Keratinocyte (primary cell): Measurements from ENCODE around the gene ST8SIA6. TPM values are rescaled to one million over a fixed set of nuclear protein-coding genes. Genes with fewer than 3 reads are reported as not detected.

Experiments used
- DNase-seq: peaks from one replicate; pipeline ENCODE4 v3.0.0-alpha.2; 2011; ENCODE audit warnings: low read depth, missing footprints, low spot score
- FAIRE-seq: peaks from 2 replicates; lab custom pipeline; 2011; peaks lifted over from hg19 to GRCh38; lab: Jason Lieb, UNC
- H2AFZ ChIP-seq: 2 replicates; pipeline ENCODE4 v1.6.0; 2012; ENCODE audit warnings: low read length, control low read depth, inconsistent platforms; ENCODE audit not compliant: control insufficient read depth
- H3K27ac ChIP-seq: 2 replicates; pipeline ENCODE4 v1.5.1; 2011; ENCODE audit warnings: low read length; ENCODE audit not compliant: control insufficient read depth, insufficient read depth
- H3K27me3 ChIP-seq: 3 replicates; pipeline ENCODE4 v1.6.0; 2011; ENCODE audit warnings: low read length; ENCODE audit not compliant: control insufficient read depth, insufficient read depth; ENCODE audit errors: extremely low read depth
- H3K36me3 ChIP-seq, 2 experiments: 2 replicates in 1 of 2; 3 replicates in 1 of 2; pipeline ENCODE4 v1.5.1; 2011; ENCODE audit warnings: low read length in 2 of 2, mild to moderate bottlenecking in 1 of 2; ENCODE audit not compliant: control insufficient read depth in 2 of 2, insufficient read depth in 2 of 2; ENCODE audit errors: extremely low read depth in 1 of 2
- H3K4me1 ChIP-seq: 3 replicates; pipeline ENCODE4 v1.5.1; 2011; ENCODE audit warnings: low read length; ENCODE audit not compliant: control insufficient read depth, insufficient read depth; ENCODE audit errors: extremely low read depth
- H3K4me2 ChIP-seq: 3 replicates; pipeline ENCODE4 v1.6.0; 2011; ENCODE audit warnings: low read depth, low read length; ENCODE audit not compliant: control insufficient read depth, insufficient read depth; ENCODE audit errors: extremely low read depth
- H3K4me3 ChIP-seq, 3 experiments: fragments of 200-600 bp in 1 of 3; sonication (generic) in 1 of 3; 2 replicates in 2 of 3; 3 replicates in 1 of 3; pipeline ENCODE4 v1.5.1; 2011 to 2016; ENCODE audit warnings: low read length in 3 of 3, mild to moderate bottlenecking in 3 of 3, control low read depth in 2 of 3, inconsistent platforms in 1 of 3, low read depth in 1 of 3, mixed read lengths in 1 of 3, mixed run types in 1 of 3, moderate library complexity in 1 of 3; ENCODE audit not compliant: control insufficient read depth in 2 of 3, insufficient read depth in 2 of 3; ENCODE audit errors: extremely low read depth in 1 of 3
- H3K79me2 ChIP-seq: 2 replicates; pipeline ENCODE4 v1.6.0; 2012; ENCODE audit warnings: low read length; ENCODE audit not compliant: control insufficient read depth, insufficient read depth
- H3K9ac ChIP-seq: 3 replicates; pipeline ENCODE4 v1.6.0; 2011; ENCODE audit warnings: low read length; ENCODE audit not compliant: control insufficient read depth, insufficient read depth; ENCODE audit errors: extremely low read depth
- H3K9me1 ChIP-seq: 3 replicates; pipeline ENCODE4 v1.6.0; 2011; ENCODE audit warnings: low read length; ENCODE audit not compliant: control insufficient read depth, insufficient read depth; ENCODE audit errors: extremely low read depth
- H3K9me3 ChIP-seq: 2 replicates; pipeline ENCODE4 v1.5.1; 2012; ENCODE audit warnings: low read depth, low read length; ENCODE audit not compliant: control insufficient read depth
- H4K20me1 ChIP-seq: 3 replicates; pipeline ENCODE4 v1.6.0; 2011; ENCODE audit warnings: low read length; ENCODE audit not compliant: control insufficient read depth, insufficient read depth; ENCODE audit errors: extremely low read depth
- EZH2 ChIP-seq: IDR thresholded peaks from one replicate; pipeline ENCODE4 v1.6.1; 2012; ENCODE audit warnings: inconsistent platforms, mild to moderate bottlenecking, low read length, moderate library complexity
- dilution Hi-C: fragments of 300-500 bp; cut with MboI; formaldehyde crosslinking; loops from one replicate; pipeline ENCODE4 v1.7.0; 2020; ENCODE audit warnings: low sequenced_read_pairs; ENCODE audit not compliant: extremely low pct_ligation_motif_present
- polyA plus RNA-seq, 5 experiments: library from polyadenylated mRNA; depleted of rRNA in 3 of 5; stranded (reverse) in 3 of 5; stranded (forward) in 1 of 5; unstranded in 1 of 5; fragments of >200 nt; gene quantifications; 1 replicate in 1 of 5; 2 replicates in 3 of 5; 3 replicates in 1 of 5; pipeline versions ENCODE4 v1.2.1 to v1.2.3, GENCODE V29; 2011 to 2012; ENCODE audit warnings: missing spikeins in 2 of 5, low read depth in 1 of 5, low replicate concordance in 1 of 5
- TF ChIP-seq, protein P1 (sequence below), 3 experiments: IDR thresholded peaks in 1 of 3; conservative IDR thresholded peaks in 1 of 3; optimal IDR thresholded peaks in 1 of 3; 2 replicates in 2 of 3; 3 replicates in 1 of 3; pipeline versions ENCODE3 to v1.5.1; 2011; ENCODE audit warnings: low read length in 3 of 3, mild to moderate bottlenecking in 3 of 3, moderate library complexity in 2 of 3, control low read depth in 1 of 3, inconsistent platforms in 1 of 3; ENCODE audit not compliant: insufficient read depth in 2 of 3; ENCODE audit errors: extremely low read depth in 1 of 3

Gene ST8SIA6
- polyA plus RNA-seq, 1 donor (not counting 4 experiments of a cell fraction or from before 2014, with no cell fraction given) = not detected

DNA sequence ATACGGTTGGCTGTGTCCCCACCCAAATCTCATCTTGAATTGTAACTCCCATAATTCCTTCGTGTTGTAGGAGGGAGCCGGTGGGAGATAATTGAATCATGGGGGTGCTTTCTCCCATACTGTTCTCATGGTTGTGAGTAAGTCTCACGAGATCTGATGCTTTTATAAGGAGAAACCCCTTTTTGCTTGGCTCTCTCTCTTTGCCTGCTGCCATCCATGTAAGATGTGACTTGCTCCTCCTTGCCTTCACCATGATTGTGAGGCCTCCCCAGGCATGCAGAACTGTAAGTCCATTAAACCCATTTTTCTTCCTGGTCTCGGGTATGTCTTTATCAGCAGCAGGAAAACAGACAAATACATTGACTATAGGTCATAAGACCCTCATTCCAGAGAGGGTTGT, 15.9 kb upstream of the ST8SIA6 start:
- Histone ChIP-seq H3K27ac (no peak overlapping the region), H3K4me3 (no peak overlapping the region), H3K9me3 (no peaks in the 10 kb centered on the region), H3K36me3 (no peaks in the 10 kb centered on the region), H3K27me3 (no peaks in the 10 kb centered on the region), H3K4me2 (no peak overlapping the region), H3K4me1 (no peaks in the 10 kb centered on the region), H3K79me2 (no peaks in the 10 kb centered on the region), H2AFZ (no peak overlapping the region), H3K9me1 (no peaks in the 10 kb centered on the region), H4K20me1 (no peaks in the 10 kb centered on the region), H3K9ac (no peak overlapping the region)
- FAIRE-seq (no peak), DNase-seq (no peak)
- dilution Hi-C loops = no loop called here
- TF ChIP-seq, protein P1, sequence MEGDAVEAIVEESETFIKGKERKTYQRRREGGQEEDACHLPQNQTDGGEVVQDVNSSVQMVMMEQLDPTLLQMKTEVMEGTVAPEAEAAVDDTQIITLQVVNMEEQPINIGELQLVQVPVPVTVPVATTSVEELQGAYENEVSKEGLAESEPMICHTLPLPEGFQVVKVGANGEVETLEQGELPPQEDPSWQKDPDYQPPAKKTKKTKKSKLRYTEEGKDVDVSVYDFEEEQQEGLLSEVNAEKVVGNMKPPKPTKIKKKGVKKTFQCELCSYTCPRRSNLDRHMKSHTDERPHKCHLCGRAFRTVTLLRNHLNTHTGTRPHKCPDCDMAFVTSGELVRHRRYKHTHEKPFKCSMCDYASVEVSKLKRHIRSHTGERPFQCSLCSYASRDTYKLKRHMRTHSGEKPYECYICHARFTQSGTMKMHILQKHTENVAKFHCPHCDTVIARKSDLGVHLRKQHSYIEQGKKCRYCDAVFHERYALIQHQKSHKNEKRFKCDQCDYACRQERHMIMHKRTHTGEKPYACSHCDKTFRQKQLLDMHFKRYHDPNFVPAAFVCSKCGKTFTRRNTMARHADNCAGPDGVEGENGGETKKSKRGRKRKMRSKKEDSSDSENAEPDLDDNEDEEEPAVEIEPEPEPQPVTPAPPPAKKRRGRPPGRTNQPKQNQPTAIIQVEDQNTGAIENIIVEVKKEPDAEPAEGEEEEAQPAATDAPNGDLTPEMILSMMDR (optimal IDR thresholded peaks at IDR 0.05 in 1 of 3, IDR thresholded peaks at IDR 0.05 in 1 of 3, conservative IDR thresholded peaks at IDR 0.05 in 1 of 3; ENCODE audit: extremely low read depth in 1 of 3, insufficient read depth in 2 of 3, low read length in 3 of 3) = no peak
- no peak for TF ChIP-seq EZH2

DNA sequence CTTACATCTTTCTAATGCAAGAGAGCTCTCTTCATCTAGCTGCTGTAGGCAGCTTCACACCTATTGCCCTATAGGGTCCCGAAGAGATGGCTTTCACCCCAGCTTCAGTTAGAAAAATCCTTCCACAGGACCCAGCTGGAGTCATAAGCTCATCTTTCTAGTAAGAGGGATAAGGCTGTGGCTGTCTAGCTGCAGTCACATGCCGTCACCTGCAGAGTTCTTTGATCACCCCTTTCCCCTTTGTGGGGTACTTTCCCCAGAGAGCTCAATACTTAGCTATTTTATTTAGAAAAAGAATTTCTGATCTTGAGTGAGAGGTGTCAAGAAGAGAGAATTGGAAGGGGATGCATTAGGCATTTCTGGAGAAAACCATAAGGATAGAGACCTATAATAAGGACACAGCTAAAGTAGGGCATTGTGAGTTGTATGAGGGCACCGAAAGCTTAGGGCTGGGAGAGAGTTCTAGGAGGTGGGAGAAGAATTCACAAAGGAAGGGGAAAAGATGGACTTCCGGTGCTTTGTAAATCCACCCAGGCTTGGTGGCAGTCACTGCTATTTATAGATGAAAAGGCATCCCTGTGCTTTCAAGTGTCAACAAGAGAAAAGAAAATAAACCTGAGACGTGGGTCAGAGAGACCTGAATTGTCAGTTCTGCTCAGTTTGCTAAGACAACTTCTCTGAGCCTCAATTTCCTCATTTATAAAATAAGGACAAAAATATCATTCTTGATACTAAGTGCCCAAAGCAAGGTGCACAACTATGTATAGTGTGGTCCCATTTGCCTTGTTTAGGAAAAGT, 11.1 kb upstream of the ST8SIA6 start:
- Histone ChIP-seq H3K4me2 (no peak overlapping the region), H3K36me3 (no peaks in the 10 kb centered on the region), H3K79me2 (no peaks in the 10 kb centered on the region), H3K4me3 (no peak overlapping the region), H3K9ac (no peak overlapping the region), H3K9me3 (no peaks in the 10 kb centered on the region), H3K27me3 (no peaks in the 10 kb centered on the region), H2AFZ (no peak overlapping the region), H3K27ac (no peak overlapping the region), H4K20me1 (no peaks in the 10 kb centered on the region), H3K4me1 (no peaks in the 10 kb centered on the region), H3K9me1 (no peaks in the 10 kb centered on the region)
- TF ChIP-seq EZH2 = no peak
- TF ChIP-seq, protein P1 (optimal IDR thresholded peaks at IDR 0.05 in 1 of 3, IDR thresholded peaks at IDR 0.05 in 1 of 3, conservative IDR thresholded peaks at IDR 0.05 in 1 of 3; ENCODE audit: extremely low read depth in 1 of 3, insufficient read depth in 2 of 3, low read length in 3 of 3) = no peak
- no peak for FAIRE-seq
- no peak for DNase-seq
- dilution Hi-C loops = no loop called here
